IMR-90 (cell line): ENCODE results near the gene COL4A1. TPM values are rescaled to one million over a fixed set of nuclear protein-coding genes. Genes with fewer than 3 reads are reported as not detected.

Experiments used
- ATAC-seq: fragments of 200-7000 bp; cut with Tn5 transposase; 2 replicates; pipeline ENCODE4 v1.9.1; 2020; ENCODE audit warnings: low read depth, mild to moderate bottlenecking, moderate library complexity
- BruUV-seq: library from RNA; stranded (reverse); fragments of 400-500 nt; replicated peaks from 2 replicates; lab custom pipeline; 2021; lab: Mats Ljungman, UMichigan
- CTCF ChIA-PET: fragments of 300-600 bp; formaldehyde crosslinking; extraction: SDS; loops from one replicate; lab custom pipeline; 2021; ENCODE audit warnings: antibody characterized with exemption; lab: Yijun Ruan, JAX
- POLR2A ChIA-PET: fragments of 300-600 bp; sonication (Branson Sonifier 250); formaldehyde crosslinking; loops from one replicate; lab custom pipeline; 2022; ENCODE audit warnings: antibody characterized with exemption; ENCODE audit not compliant: unreplicated experiment; lab: Charles Lee
- DNase-seq: peaks from one replicate; pipeline ENCODE4 v3.0.0; 2013
- H2AFZ ChIP-seq: replicated peaks from 2 replicates; pipeline ENCODE3; 2013; ENCODE audit warnings: low read length, mild to moderate bottlenecking; ENCODE audit not compliant: poor library complexity
- H2AK5ac ChIP-seq: 2 replicates; pipeline ENCODE4 v1.6.1; 2013; ENCODE audit warnings: low read depth, low read length, inconsistent platforms
- H2AK9ac ChIP-seq: replicated peaks from 2 replicates; pipeline ENCODE3; 2013; ENCODE audit warnings: mild to moderate bottlenecking, low read depth, low read length, moderate library complexity; ENCODE audit not compliant: poor library complexity
- H2BK120ac ChIP-seq: 2 replicates; pipeline ENCODE4 v1.6.1; 2013; ENCODE audit warnings: low read depth, low read length, inconsistent platforms
- H2BK15ac ChIP-seq: 3 replicates; pipeline ENCODE4 v1.6.1; 2013; ENCODE audit warnings: low read depth, low read length, inconsistent platforms
- H2BK20ac ChIP-seq: 2 replicates; pipeline ENCODE4 v1.6.1; 2013; ENCODE audit warnings: low read depth, mild to moderate bottlenecking, inconsistent platforms, low read length, moderate library complexity
- H2BK5ac ChIP-seq: 2 replicates; pipeline ENCODE4 v1.6.1; 2013; ENCODE audit warnings: mild to moderate bottlenecking, low read depth, low read length, inconsistent platforms; ENCODE audit not compliant: poor library complexity, severe bottlenecking
- H3K14ac ChIP-seq: replicated peaks from 2 replicates; pipeline ENCODE4 v1.6.1; 2013; ENCODE audit warnings: low read depth, low read length, inconsistent platforms
- H3K18ac ChIP-seq: 2 replicates; pipeline ENCODE4 v1.6.1; 2013; ENCODE audit warnings: low read depth, low read length, control low read depth
- H3K23ac ChIP-seq: 2 replicates; pipeline ENCODE4 v1.6.1; 2013; ENCODE audit warnings: low read depth, low read length, inconsistent platforms
- H3K27ac ChIP-seq: 2 replicates; pipeline ENCODE4 v1.5.1; 2013; ENCODE audit warnings: mild to moderate bottlenecking, control low read depth, low read length; ENCODE audit not compliant: insufficient read depth
- H3K27me3 ChIP-seq: 2 replicates; pipeline ENCODE4 v1.6.1; 2013; ENCODE audit warnings: low read length; ENCODE audit not compliant: control insufficient read depth, insufficient read depth
- H3K36me3 ChIP-seq: 2 replicates; pipeline ENCODE4 v1.6.1; 2013; ENCODE audit warnings: low read length, mixed read lengths; ENCODE audit not compliant: control insufficient read depth, insufficient read depth
- H3K4ac ChIP-seq: 2 replicates; pipeline ENCODE4 v1.6.1; 2013; ENCODE audit warnings: low read depth, low read length, inconsistent platforms
- H3K4me1 ChIP-seq: 2 replicates; pipeline ENCODE4 v1.6.1; 2013; ENCODE audit warnings: low read length, mixed read lengths; ENCODE audit not compliant: control insufficient read depth, insufficient read depth
- H3K4me2 ChIP-seq: 2 replicates; pipeline ENCODE4 v1.6.1; 2013; ENCODE audit warnings: low read depth, mild to moderate bottlenecking, control low read depth, low read length, moderate library complexity
- H3K4me3 ChIP-seq: 2 replicates; pipeline ENCODE4 v1.5.1; 2013; ENCODE audit warnings: low read depth, mild to moderate bottlenecking, control low read depth, low read length, moderate library complexity; ENCODE audit not compliant: insufficient read depth
- H3K56ac ChIP-seq: 2 replicates; pipeline ENCODE4 v1.6.1; 2013; ENCODE audit warnings: low read length, inconsistent platforms; ENCODE audit not compliant: insufficient read depth; ENCODE audit errors: extremely low read depth
- H3K79me1 ChIP-seq, 2 experiments: 2 replicates each; pipeline ENCODE4 v1.6.1; 2013; ENCODE audit warnings: low read length in 2 of 2, inconsistent platforms in 1 of 2, low read depth in 1 of 2
- H3K9ac ChIP-seq: 2 replicates; pipeline ENCODE4 v1.6.1; 2013; ENCODE audit warnings: low read depth, low read length, control low read depth
- H3K9me1 ChIP-seq: 2 replicates; pipeline ENCODE4 v1.6.1; 2013; ENCODE audit warnings: low read length, inconsistent platforms; ENCODE audit not compliant: insufficient read depth
- H3K9me3 ChIP-seq: 2 replicates; pipeline ENCODE4 v1.6.1; 2013; ENCODE audit warnings: low read length; ENCODE audit not compliant: control insufficient read depth, insufficient read depth
- H4K20me1 ChIP-seq: 2 replicates; pipeline ENCODE4 v1.6.1; 2013; ENCODE audit warnings: low read length, inconsistent platforms; ENCODE audit not compliant: insufficient read depth
- H4K5ac ChIP-seq: 2 replicates; pipeline ENCODE4 v1.6.1; 2013; ENCODE audit warnings: mild to moderate bottlenecking, low read depth, low read length, control low read depth
- H4K8ac ChIP-seq, 2 experiments: 2 replicates each; pipeline ENCODE4 v1.6.1; 2013; ENCODE audit warnings: low read depth in 2 of 2, low read length in 2 of 2, control low read depth in 1 of 2, inconsistent platforms in 1 of 2
- H4K91ac ChIP-seq: 2 replicates; pipeline ENCODE4 v1.6.1; 2013; ENCODE audit warnings: low read depth, low read length, inconsistent platforms; ENCODE audit not compliant: insufficient read depth
- BHLHE40 ChIP-seq: fragments of 150-350 bp; IDR thresholded peaks from 2 replicates; pipeline ENCODE4 v1.6.1; 2016; ENCODE audit warnings: mild to moderate bottlenecking, low read depth, low read length
- CEBPB ChIP-seq: IDR thresholded peaks from 2 replicates; pipeline ENCODE4 v1.6.1; 2012; ENCODE audit warnings: low read depth, low read length, improper control_type of control experiment
- CHD1 ChIP-seq: IDR thresholded peaks from 2 replicates; pipeline ENCODE4 v1.6.1; 2012; ENCODE audit warnings: low read depth, low read length, improper control_type of control experiment
- FOS ChIP-seq: fragments of 150-350 bp; IDR thresholded peaks from 2 replicates; pipeline ENCODE4 v1.6.1; 2016; ENCODE audit warnings: low read depth, low read length
- MAFK ChIP-seq: IDR thresholded peaks from 2 replicates; pipeline ENCODE4 v1.6.1; 2012; ENCODE audit warnings: low read depth, low read length, improper control_type of control experiment
- MAZ ChIP-seq: IDR thresholded peaks from 2 replicates; pipeline ENCODE4 v1.6.1; 2012; ENCODE audit warnings: low read depth, mild to moderate bottlenecking, low read length, improper control_type of control experiment, moderate library complexity, borderline replicate concordance
- MXI1 ChIP-seq: IDR thresholded peaks from 2 replicates; pipeline ENCODE4 v1.6.1; 2012; ENCODE audit warnings: low read depth, mild to moderate bottlenecking, low read length, moderate library complexity, borderline replicate concordance
- NFE2L2 ChIP-seq: fragments of 150-350 bp; IDR thresholded peaks from 2 replicates; pipeline ENCODE4 v1.6.1; 2016; ENCODE audit warnings: low read depth, mild to moderate bottlenecking, low read length
- POLR2A ChIP-seq: IDR thresholded peaks from 2 replicates; pipeline ENCODE4 v1.6.1; 2012; ENCODE audit warnings: mild to moderate bottlenecking, low read depth, low read length
- RAD21 ChIP-seq: IDR thresholded peaks from 2 replicates; pipeline ENCODE4 v1.6.1; 2012; ENCODE audit warnings: low read length, improper control_type of control experiment
- RCOR1 ChIP-seq: IDR thresholded peaks from 2 replicates; pipeline ENCODE4 v1.6.1; 2012; ENCODE audit warnings: mild to moderate bottlenecking, low read length, improper control_type of control experiment; ENCODE audit not compliant: insufficient replicate concordance
- RFX5 ChIP-seq: IDR thresholded peaks from 2 replicates; pipeline ENCODE4 v1.8.0; 2012; ENCODE audit warnings: low read depth, mild to moderate bottlenecking, low read length, moderate library complexity
- SMC3 ChIP-seq: fragments of 150-350 bp; IDR thresholded peaks from 2 replicates; pipeline ENCODE4 v1.6.1; 2016; ENCODE audit warnings: low read depth, mild to moderate bottlenecking, antibody characterized with exemption, low read length, moderate library complexity
- WGBS, 2 experiments: methylation state at CpG; one replicate each; pipeline versions ENCODE4 v1.1.5 to v1.1.7; 2013; ENCODE audit warnings: missing lambda C conversion rate in 2 of 2; ENCODE audit not compliant: insufficient read length in 1 of 2; ENCODE audit errors: extremely low coverage in 2 of 2; 5-methylcytosine and 5-hydroxymethylcytosine counted together
- dilution Hi-C: fragments of 300-500 bp; cut with HindIII; formaldehyde crosslinking; loops from one replicate; pipeline ENCODE4 v1.14.3; 2018; ENCODE audit warnings: low sequenced_read_pairs; ENCODE audit not compliant: unreplicated experiment
- in situ Hi-C: fragments of 300-500 bp; cut with MboI; formaldehyde crosslinking; loops from 3 replicates; pipeline ENCODE4 v1.14.3; 2019; ENCODE audit warnings: low sequenced_read_pairs, inconsistent platforms, mixed read lengths
- intact Hi-C: fragments of 100-400 bp; cut with micrococcal nuclease; formaldehyde crosslinking; loops from 2 replicates; pipeline ENCODE4 v1.10.0; 2022
- polyA plus RNA-seq, 3 experiments: library from polyadenylated mRNA; depleted of rRNA; stranded (reverse); fragments of >200 nt; gene quantifications; 2 replicates each; pipeline ENCODE4 v1.2.3, GENCODE V29; 2012; ENCODE audit warnings: low replicate concordance in 1 of 3
- total RNA-seq: library from RNA; depleted of rRNA; stranded (reverse); fragments of >200 nt; gene quantifications from 2 replicates; pipeline ENCODE4 v1.2.3, GENCODE V29; 2012
- TF ChIP-seq, protein P1 (sequence below): fragments of 150-350 bp; IDR thresholded peaks from 2 replicates; pipeline ENCODE4 v1.6.1; 2016; ENCODE audit warnings: low read depth, mild to moderate bottlenecking, low read length, moderate library complexity, borderline replicate concordance
- TF ChIP-seq, protein P2 (sequence below): fragments of 150-350 bp; IDR thresholded peaks from 2 replicates; pipeline ENCODE4 v1.6.1; 2017; ENCODE audit warnings: mild to moderate bottlenecking, antibody characterized with exemption, low read length, low read depth

COL4A1 gene
- total and polyA plus RNA-seq, 2 of the 4 experiments (the other 2 are of a cell fraction): 230 to 337 TPM

DNA sequence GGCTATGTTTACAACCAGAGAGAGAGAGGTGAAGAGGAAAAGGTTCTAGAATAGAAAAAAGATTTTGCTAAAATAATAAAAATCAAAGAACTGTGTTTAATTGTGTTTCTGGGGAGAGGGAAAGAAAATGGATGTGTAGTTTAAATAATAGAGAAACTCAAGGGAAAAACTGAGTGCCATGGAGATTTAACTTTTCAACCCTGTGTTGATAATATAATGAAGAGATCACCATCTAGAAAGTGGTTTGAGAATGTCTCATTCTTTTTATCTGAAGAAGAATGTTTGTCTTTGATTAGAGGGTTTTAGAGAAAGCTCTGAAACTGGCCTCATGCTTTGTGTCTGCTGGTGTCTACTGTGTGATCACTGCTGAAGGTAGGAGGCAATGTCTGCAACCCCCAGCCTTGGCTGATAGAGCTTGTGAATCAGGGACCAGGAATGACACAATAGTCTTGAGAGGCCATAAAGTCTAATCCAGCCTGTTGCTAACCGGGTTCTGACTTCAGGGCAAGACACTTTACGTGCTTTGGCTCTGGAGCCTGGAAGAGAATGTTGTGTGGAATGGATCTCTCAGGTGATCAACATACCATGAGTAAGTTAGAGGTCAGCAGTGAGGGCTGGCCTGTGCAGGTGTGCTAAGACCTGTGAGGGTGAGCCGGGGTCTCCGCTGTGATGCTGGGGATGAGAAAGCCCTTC lies 5.5 kb upstream of the COL4A1 start:
- ATAC-seq (peak; percentile 52), DNase-seq (peak; percentile 93)
- in situ Hi-C loops (no loop called here), intact Hi-C loops (no loop called here), dilution Hi-C loops (no loop called here)
- Histone ChIP-seq H3K9me1 (peaks cover 42% of the 10 kb centered on the region), H4K8ac (peak overlapping the region in 1 of 2 experiments; percentile 76; a peak in 3 of 4 replicates), H3K9ac (0 out of 2 replicates have a peak overlapping the region, but pooled peaks have one; percentile 16), H3K4ac (peak overlapping the region; percentile 56), H3K9me3 (no peaks in the 10 kb centered on the region), H2BK20ac (peak overlapping the region; percentile 30; the same call in 1 of the 2 replicates), H3K27me3 (no peaks in the 10 kb centered on the region), H3K79me1 (peaks cover 5 to 77% of the 10 kb centered on the region in 2 experiments), H3K27ac (peak overlapping the region; percentile 74), H4K5ac (peak overlapping the region; percentile 27; the same call in 1 of the 2 replicates), H3K36me3 (peaks cover 60% of the 10 kb centered on the region), H2AFZ (no peak overlapping the region), H2AK5ac (peak overlapping the region; percentile 89), H2AK9ac (peak overlapping the region; percentile 51), H3K14ac (peak overlapping the region; percentile 85), H2BK5ac (peak overlapping the region; percentile 70), H3K23ac (peak overlapping the region; percentile 84), H4K91ac (0 out of 2 replicates have a peak overlapping the region, but pooled peaks have one; percentile 43), H2BK15ac (0 out of 3 replicates have a peak overlapping the region, but pooled peaks have one; percentile 26), H3K4me3 (no peak overlapping the region), H3K18ac (peak overlapping the region; percentile 61), H2BK120ac (peak overlapping the region; percentile 80), H3K4me1 (peaks cover 28% of the 10 kb centered on the region), H4K20me1 (peaks cover 76% of the 10 kb centered on the region), H3K4me2 (peak overlapping the region; percentile 14; the same call in 1 of the 2 replicates), H3K56ac (no peak overlapping the region)
- POLR2A ChIA-PET: interaction anchor here (1.0 to 1.2 kb wide), 4 partner anchors 11 to 99 kb away, joined by 3 to 4 read pairs (median 4); no protein-coding TSS in a partner anchor
- no TSS peak for BruUV-seq
- CTCF ChIA-PET: interaction anchor here (0.6 to 1.0 kb wide), 3 partner anchors 11 to 100 kb away, joined by 3 to 5 read pairs (median 4); no protein-coding TSS in a partner anchor
- no CpG with 5 or more reads among the region's 4 CpGs for WGBS, 2 experiments
- TF ChIP-seq CEBPB (peak; percentile 87), MXI1 (no peak), RFX5 (no peak), RAD21 (peak; percentile 32), BHLHE40 (peak; percentile 64), RCOR1 (peak; percentile 64), MAFK (no peak), NFE2L2 (no peak), POLR2A (peak; percentile 74), FOS (peak; percentile 66), CHD1 (no peak), MAZ (no peak), SMC3 (peak; percentile 24; the same call in 1 of the 2 replicates)
- TF ChIP-seq, protein P1, sequence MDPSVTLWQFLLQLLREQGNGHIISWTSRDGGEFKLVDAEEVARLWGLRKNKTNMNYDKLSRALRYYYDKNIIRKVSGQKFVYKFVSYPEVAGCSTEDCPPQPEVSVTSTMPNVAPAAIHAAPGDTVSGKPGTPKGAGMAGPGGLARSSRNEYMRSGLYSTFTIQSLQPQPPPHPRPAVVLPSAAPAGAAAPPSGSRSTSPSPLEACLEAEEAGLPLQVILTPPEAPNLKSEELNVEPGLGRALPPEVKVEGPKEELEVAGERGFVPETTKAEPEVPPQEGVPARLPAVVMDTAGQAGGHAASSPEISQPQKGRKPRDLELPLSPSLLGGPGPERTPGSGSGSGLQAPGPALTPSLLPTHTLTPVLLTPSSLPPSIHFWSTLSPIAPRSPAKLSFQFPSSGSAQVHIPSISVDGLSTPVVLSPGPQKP: no peak
- TF ChIP-seq, protein P2, sequence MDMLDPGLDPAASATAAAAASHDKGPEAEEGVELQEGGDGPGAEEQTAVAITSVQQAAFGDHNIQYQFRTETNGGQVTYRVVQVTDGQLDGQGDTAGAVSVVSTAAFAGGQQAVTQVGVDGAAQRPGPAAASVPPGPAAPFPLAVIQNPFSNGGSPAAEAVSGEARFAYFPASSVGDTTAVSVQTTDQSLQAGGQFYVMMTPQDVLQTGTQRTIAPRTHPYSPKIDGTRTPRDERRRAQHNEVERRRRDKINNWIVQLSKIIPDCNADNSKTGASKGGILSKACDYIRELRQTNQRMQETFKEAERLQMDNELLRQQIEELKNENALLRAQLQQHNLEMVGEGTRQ: no peak
